ENCODE data around the gene NRROS.

DNA sequence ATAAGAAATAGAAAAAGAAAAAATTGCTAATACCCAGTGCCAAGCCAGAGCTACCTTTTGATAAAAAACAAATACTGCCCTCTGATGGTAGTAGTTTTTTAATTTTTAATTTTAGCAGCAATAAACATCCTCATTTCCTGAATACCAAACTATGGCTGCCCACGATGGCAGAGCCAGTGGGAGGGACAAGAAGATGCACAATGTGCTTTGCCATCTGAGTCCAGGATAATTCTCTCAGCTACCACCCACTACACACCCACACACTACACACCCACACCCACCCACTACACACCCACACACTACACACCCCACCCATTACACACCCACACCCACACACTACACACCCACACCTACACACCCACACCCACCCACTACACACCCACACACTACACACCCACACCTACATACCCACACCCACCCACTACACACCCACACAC lies 54.7 kb downstream of the NRROS start:
- TF ChIP-seq, protein P1, sequence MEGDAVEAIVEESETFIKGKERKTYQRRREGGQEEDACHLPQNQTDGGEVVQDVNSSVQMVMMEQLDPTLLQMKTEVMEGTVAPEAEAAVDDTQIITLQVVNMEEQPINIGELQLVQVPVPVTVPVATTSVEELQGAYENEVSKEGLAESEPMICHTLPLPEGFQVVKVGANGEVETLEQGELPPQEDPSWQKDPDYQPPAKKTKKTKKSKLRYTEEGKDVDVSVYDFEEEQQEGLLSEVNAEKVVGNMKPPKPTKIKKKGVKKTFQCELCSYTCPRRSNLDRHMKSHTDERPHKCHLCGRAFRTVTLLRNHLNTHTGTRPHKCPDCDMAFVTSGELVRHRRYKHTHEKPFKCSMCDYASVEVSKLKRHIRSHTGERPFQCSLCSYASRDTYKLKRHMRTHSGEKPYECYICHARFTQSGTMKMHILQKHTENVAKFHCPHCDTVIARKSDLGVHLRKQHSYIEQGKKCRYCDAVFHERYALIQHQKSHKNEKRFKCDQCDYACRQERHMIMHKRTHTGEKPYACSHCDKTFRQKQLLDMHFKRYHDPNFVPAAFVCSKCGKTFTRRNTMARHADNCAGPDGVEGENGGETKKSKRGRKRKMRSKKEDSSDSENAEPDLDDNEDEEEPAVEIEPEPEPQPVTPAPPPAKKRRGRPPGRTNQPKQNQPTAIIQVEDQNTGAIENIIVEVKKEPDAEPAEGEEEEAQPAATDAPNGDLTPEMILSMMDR (IDR thresholded peaks at IDR 0.05): no peak
- TF ChIP-seq POLR2A (IDR thresholded peaks at IDR 0.05): no peak

All from adrenal gland (tissue), 5 donors.